Pons (tissue), 1 donor: ENCODE data around the gene TMED7.

Experiments used
- DNase-seq: peaks from one replicate; pipeline ENCODE4 v3.0.0-alpha.2; 2016; ENCODE audit warnings: low spot score

Gene TMED7

DNA sequence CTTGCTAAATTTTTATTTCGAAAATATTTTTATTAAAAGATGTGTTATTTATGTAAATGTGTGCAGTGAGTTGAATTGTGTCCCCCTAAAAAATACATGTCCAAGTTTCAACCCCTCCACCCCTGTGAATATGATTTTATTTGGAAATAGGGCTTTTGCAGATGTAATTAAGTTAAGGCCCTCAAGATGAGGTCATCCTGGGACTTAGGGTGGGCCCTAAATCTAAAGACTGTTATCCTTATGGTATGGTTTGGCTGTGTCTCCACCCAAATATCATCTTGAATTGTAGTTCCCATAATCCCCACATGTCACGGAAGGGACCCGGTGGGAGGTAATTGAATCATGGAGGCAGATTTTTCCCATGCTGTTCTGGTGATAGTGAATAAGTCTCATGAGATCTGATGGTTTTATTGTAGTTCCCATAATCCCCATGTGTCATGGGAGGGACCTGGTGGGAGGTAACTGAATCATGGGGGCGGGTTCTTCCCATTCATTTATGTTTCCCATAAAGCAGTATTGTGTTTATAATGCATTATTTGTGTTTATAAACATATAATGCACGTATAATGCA, 1.5 kb upstream of the TMED7 start:
- DNase-seq, result no peak

DNA sequence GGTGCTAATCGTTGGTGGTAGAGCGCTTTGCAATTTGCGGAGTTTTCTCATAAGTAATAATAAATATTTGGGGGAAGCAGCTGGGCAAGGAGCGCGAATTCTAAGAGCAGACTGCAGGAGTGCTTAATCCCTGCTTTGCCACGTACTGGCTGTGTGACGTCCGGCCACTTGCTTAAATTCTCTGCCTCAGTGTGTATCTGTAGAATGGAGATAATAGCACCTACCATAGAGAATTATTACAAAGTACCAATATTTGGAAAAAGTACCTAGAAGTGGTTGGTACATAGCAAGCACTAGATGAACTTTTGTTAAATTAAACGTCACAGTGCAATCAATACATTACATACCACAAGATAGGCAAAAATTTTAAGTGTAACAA, 598 bp upstream of the TMED7 start:
- no peak for DNase-seq

DNA sequence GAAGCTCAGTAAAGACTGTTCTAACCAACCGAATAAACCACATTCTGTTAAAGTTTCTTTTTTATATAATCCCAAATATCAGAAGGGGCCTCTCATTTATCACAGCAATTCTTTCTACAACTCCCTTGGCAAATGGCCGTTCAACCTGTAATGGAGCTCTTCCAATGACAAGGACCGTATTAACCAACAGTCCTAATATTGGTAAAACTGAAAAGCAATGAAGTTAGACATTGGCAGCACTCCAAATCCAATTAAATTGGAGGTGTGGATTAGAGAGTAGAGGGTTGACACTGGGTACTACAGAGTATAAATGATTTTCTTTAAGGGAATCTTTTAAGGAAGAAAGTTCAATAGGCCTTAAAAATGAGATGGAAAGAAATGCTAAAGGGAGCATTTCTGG, 842 bp downstream of the TMED7 start:
- no peak for DNase-seq

DNA sequence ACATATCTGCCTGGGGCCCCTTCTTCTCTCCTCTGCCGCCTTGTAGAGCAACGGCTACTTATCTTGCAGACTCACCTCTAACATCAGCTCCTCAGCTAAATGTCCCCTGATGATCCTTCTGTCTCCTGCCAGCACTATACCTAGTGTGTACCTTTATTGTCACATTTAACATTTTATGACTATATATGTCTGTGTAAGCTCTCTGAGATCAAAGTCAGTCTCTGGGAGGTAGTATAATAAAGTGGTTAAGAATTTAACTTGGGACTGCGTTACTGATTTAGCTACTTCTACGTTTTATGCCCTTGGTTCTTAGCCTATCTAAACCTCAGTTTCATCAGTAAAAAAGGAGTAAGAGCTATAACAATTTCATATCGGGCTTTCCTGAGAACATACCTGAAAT, 2.2 kb downstream of the TMED7 start:
- DNase-seq, result no peak

DNA sequence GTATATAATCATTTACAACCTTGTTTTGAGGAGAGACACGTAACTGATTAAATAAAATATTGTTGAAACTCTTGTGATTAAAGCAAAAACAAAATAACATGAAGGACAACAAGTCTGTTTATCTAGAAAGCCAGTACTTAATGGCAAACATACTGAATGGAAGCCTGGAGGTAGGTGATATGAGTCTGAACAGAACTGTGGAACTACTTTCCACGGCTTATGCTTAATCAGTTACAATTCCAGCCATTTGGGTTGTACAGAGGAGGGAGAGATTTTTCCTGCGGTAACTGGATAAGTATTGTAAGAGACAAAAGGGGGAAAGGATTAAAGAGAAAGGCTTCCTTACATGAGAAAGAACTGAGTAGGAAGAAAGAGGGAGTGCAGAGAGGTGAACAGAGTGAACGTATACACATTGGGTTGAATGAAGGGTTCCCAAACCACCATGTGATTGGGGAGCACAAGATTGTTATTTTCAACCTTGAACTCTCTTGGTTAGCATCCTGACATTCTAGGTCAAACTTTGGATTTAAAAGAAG, 4.4 kb downstream of the TMED7 start:
- DNase-seq, result no peak

DNA sequence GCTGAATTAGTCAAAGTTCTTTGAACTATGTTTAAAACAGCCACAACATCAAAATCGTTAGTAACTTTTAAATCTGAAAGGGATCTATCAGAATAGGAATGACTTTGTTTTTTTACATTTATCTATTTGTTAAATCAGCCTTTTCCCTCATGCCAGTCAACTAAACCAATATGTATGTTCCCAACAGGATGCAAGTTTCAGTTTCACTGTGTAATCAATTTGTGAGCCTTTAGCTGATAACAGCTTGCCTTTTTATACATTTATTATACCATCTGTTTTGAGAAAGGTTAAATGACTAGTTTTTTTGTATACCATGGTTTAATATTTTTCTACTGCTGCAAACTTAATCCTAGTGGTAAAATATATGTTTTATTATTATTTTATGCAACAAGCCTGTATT, 8.9 kb downstream of the TMED7 start:
- no peak for DNase-seq

DNA sequence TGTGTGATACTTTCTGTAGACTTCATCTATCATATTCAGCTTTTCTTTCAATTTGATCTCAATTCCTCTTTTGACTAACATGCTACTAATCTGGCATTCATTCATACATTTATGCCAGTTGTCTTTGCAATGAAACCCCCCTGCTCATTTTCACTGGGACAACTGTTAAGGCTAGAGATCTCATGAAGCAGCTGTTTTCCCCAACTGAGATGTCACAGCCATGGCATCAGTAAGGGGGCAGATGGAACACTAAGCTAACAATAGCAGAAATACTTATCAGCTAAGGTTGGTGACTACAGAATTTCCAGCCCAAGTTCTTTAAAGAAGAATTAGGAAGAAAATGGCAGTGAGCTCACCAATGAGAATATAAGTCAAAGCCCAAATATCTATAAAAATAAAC, 9.4 kb downstream of the TMED7 start:
- no peak for DNase-seq

DNA sequence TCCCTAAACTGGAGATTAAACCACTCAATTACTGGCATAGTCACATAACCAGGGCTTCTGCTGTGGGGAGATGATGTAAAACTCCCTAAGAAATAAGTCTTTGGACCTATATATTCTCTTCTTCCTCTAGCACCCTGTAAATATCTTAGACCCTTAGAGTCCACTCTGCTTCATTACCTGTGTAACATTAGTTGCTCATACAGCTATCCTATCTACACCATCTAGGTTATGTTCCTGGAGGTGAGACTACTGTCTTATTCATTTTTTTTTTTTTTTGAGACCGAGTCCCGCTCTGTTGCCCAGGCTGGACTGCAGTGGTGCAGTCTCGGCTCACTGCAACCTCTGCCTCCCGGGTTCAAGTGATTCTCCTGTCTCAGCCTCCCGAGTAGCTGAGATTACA, 14.0 kb downstream of the TMED7 start:
- no peak for DNase-seq

DNA sequence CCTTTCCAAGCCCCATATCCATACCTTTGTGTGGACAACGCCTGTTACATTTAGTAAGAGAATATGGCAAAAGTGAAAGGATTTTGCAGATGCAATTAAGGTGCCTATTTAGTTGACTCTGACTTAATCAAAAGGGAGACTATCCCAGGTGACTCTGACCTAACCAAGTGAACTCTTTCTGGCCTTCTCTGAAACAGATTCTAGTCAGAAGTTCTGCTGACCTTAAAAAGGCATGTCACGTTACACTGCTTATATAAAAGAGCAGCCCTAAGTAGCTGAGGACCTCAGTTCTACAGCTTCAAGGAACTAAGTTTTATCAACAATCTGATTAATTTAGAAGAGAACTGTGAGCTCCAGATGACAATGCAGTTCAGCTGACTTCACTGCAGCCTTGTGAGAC, 17.9 kb downstream of the TMED7 start:
- DNase-seq, result no peak

DNA sequence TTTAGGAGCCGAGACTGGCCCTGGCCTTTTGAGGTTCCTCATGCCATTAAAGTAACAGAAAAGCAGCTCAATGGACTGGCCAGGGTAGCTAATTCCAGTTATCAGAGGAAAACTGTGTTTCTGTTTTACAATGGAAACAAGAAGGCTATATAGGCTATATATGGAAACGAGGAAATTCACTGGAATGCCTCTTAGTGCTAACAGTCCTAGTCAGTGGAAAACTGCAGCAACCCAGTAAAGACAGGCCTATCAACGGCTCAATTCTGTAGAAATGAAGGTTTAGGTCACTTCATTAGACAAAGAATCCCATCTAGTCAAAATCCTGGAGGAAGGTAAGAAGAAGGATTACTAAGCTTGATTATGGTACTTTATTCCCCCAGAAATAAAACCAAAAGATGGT, 20.4 kb downstream of the TMED7 start:
- no peak for DNase-seq

DNA sequence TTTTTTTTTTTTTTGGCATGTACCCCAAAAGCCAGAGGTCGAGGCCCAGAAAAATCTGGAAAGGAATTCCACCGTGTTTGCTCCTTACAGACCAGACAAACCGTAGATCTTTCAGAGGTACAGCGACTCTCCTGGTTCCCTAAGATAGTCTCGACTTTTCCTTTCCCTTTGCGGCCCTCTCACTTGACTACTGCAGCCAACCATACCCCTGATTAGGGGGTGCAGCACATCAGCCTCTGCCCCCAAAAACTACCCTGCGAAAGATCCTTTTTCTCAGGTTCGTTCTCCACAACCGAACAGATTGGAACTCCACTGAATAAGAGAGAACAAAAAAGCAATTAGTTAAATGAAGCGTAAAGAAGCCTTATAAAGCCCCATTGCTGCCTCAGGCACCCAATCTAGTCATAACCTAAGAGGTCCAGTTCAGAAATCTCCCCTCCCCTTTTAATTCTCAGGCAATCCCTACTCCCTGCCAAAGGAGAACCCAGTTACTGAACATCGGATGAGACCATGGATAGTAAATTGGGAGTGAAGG, 23.2 kb downstream of the TMED7 start:
- no peak for DNase-seq

DNA sequence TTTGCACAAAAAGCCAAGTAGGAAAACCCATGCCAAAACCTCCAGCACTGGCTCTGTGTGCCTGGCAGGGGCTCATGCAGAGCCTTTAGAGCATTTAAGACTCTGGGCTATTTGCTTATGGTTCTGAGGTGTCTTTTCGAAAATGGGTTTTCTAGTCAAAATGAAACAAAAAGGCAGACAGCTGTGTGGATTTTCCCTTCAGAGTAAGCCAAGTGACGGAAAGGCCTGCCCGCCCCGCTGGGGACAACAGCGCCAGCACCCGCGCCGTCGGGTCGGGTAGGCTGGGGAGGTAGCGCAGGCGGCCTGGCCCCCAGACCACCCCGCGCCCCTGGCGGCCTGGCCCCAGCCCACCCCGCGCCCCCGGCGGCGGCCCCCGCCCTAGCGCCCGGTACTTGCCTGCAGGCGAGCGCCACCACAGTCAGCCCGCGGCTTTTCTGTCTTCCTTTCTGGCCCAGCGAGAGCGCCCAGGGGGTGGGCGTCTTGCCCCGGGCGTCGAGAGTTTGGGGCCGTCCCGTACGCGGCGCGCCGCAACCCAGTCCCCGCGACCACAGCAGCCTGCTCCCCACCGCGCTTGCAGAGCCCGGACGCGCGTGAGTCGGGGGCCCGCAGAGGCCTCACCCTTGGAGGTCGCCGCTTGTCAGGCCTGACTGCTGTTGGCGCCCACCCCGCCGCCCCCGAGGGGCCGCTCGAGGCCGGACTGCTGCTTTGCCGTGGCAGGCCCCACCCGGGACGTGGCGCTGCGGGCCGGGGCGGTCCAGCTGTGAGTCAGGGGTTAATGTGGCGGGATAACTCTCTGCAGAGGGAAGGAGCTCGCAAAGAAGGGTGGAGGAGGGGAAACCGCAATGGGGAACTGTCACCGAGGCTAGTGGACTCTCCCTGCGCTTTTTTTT, 23.9 kb downstream of the TMED7 start, which contains the start of gene TICAM2:
Gene TICAM2 (minus strand): TSS at position 779 of the 890 bp plus-strand sequence. CDS start 21,223 bp downstream, outside the sequence.
- peak; percentile 78 for DNase-seq

DNA sequence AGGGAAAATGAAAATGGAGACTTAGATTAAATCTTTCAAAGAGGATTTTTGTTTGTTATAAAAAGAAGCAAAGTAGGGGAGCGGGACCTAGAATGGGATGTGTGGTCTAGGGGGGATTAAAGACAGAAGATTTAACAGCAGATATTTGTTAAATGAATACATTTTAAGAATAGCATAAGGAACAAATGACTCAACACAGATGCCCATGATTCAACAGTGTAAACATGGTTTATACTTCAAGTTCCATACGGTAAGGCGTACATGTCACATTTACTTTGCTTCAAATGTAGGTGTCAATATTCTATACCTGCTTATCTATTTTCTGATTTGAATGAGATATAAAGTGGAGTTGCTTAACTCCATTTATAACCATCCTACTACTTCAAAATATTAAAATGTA, 25.1 kb downstream of the TMED7 start:
- DNase-seq, result no peak

DNA sequence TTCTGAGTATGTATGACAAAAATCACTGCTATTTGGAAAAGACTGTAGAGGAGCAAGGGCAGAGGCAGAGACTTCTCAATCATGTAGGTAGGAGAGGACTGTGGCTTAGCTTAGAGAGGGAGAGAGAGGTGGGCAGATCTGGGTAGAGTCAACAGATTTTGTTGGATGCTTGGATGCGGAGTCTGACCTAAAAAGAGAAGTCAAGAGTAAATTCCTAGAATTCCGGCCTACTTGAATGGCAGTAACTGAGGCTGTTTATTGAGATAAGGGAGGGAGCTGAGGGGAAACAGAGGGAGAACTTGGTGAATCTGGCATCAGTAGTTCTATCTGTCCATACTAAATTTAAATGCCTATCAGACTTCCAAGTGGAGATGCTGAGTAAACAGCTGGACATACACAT, 25.9 kb downstream of the TMED7 start:
- no peak for DNase-seq

DNA sequence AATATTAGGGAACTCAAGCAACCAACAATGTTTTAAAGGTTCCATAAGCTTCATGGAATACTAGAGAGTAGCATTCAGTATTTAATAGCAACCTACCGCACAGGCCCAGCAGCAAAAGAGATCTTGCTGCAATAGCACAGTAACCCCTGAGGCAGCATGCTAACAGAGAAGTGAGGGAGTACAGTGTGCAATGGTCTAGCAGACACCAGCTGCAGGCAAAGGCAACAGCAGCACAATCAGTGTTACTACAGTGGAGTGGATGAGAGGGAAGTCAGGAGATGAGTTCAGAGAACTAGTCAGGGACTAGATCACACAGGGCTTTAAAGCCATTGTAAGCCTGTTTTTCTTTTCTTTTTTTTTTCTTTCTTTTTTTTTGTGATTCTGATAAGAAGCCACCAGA, 26.3 kb downstream of the TMED7 start:
- DNase-seq, result peak; percentile 87

DNA sequence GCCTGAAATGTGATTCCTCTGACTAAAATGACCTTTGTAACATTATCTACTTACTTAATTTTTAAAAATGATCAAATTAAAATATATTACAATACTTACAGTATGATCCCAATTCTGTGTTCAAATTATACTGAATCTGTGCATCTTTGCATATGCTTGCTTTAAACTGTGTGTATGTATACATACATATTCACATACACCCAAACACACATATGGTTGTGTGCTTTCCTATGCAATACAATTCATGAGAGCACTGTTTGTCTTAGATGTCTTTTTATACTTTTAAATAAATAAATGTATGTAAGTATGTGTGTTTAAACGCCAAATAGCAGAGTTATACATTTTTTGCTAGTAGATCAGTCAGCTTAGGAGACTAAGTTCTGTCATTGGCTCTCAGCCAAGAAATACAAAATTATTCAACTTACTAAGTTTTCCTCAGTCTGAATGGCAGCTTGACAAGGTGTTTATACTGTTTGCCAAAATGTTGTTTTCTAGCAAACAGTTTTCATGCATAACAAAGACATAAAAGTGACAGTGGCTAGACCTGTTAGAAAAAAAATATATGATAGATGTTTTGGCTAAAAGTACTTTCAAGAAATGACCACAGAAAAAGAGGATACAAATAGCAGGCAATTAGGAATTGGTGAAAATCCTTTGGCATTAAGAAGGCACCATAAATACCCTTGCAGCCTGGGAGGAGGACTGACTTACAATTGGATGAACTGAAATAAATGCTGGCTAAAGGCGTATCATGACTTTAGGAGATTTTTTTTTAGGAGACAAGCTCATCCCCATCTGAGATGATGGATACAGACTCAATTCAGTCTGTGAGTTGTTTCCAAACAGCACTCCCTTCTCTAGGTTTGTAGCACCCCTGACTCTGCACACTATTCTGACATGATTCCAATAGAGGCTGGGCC, 31.4 kb downstream of the TMED7 start:
- no peak for DNase-seq

DNA sequence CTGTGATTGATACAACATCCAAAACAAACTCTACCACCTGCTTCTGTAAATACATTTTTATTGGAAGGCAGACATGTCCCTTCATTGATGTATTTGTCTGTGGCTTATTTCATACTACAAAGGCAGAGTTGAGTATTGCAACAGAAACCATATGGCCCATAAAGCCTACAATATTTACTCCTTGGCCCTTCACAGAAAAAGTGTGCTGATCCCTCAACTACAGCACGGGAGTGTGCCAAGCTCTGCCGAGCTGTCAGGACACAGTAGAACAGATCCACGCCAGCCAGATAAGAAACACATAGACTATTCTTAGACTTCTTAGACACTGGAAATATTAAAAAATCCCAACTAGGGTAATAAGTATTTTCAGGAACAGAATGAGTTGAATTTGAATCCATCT, 36.8 kb downstream of the TMED7 start:
- no peak for DNase-seq

DNA sequence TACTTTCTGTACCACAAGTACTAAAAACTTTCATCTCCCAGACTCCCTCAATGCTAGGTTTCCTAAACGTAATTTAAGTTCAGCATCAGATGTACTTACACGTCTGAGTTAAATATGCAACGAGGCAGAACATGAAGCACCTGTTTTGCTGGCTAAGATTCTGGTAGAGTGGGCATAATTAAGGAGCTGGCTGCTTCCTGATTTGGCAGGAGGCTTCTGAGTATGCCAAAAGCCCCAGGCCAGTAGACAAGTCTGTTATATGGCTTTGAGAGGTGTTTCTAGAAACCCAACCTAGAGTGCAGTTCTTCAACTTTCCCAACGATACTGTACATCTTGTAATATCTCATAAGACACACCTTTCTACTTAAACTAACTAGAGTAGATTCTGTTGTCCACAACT, 37.2 kb downstream of the TMED7 start:
- DNase-seq, result no peak

DNA sequence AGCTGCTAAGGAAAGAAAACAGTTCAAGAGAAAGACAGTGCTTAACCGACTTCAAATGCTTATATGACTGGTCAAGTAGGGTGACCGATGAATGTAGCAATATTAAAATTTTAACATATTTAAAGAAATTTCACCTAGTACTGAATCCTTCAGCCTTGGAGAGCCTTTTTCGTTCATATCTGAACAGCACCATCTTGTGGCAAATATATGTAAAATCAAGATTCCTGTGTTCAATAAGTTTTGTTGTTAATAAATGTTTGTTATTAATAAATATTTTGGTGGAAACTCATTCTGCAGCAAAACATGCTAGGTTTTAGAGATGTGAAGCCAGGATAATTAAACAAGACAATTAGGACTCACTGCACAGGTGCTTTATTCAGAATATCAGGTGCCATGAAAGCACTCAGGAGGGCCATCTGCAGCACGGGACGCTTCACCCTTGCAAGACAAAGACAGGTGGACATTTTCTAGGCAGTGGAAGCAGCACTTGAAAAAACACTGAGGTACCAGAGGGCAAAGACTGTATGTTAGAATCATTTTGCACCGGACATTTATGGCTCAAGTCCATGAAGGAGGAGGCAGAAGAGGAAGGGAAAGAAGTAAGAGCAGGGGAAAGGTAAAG, 39.2 kb downstream of the TMED7 start:
- peak; percentile 62 for DNase-seq

DNA sequence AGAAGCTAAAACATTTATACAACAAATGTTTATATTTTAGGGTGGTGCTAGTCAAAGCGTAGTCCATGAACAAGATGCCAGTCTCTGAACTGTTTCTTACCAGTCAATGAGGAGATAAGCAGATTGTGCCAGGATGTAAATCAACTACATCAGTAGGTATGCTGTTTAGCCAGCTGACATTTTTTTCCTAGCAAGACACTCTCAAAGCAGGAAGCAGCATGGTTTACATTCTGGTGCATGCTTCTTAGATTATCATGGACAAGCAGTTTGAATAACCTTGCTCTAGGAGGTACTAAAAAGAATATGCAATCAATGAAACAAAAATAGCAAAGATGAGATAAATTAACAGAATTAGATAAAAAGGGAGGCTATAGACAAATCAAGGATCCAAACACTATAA, 40.6 kb downstream of the TMED7 start:
- DNase-seq, result no peak

DNA sequence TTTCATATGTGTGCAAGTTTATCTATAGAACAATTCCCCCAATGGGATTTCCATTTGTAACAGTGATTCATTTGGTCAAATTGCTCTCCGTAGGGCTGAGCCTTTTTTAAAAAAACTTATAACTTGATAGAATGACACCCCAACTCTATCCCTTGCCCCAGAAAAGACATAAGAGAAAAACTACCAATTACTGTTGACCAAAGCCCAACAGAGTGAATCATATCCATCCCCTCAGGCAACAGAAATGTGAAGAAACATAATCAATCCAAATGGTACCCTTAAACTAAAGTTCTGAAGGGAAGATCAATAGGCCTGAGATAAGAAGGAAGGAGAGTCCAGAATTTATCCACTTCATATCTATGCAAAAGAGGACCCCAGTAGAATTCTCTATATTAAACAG, 41.3 kb downstream of the TMED7 start:
- no peak for DNase-seq

DNA sequence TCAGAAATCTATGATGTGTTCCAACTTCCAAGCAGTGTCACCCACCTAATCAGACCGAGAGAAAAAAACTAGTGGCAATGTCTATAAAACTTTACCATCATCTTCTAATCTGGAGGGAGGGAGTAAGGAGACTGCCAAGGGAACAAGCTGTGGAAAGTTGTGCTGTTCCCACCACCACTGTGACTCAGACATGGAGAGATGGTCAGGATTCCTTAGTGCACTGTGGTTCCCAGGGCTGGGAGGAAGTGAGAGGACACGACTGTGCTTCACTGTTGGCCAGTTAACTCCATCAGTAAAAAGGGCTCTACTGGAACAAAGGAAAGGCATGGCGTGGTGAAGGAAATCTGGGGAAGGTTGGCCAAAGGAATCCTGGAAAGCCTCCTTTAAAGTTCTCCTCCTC, 42.4 kb downstream of the TMED7 start:
- no peak for DNase-seq
